ENCODE data around the gene RNF130. TPM values are rescaled to one million over a fixed set of nuclear protein-coding genes. Genes with fewer than 3 reads are reported as not detected.

The RNF130 gene
- total RNA-seq, 1 donor from 2014 or later: 104 TPM

GRCh38 chr5:180095545-180095944 lies 24.0 kb upstream of the RNF130 start:
- peaks cover 11% of the 10 kb centered on the region for H3K27me3 Mint-ChIP-seq (ENCODE audit: unreplicated experiment)
- H3K4me3 Mint-ChIP-seq (ENCODE audit: unreplicated experiment): no peak overlapping the region
- peaks cover 3% of the 10 kb centered on the region for H3K9me3 Mint-ChIP-seq (ENCODE audit: unreplicated experiment)
- no peak overlapping the region for H3K27ac Mint-ChIP-seq (ENCODE audit: unreplicated experiment)
- no peak for DNase-seq
- TF ChIP-seq CTCF (IDR thresholded peaks at IDR 0.05; ENCODE audit: partially characterized antibody, unreplicated experiment): no peak
- peaks cover 10% of the 10 kb centered on the region for H3K4me1 Mint-ChIP-seq (ENCODE audit: low read depth, unreplicated experiment)
- H3K36me3 Mint-ChIP-seq (ENCODE audit: unreplicated experiment): peaks cover 12% of the 10 kb centered on the region

GRCh38 chr5:180093651-180094382 lies 22.3 kb upstream of the RNF130 start:
- no peak for TF ChIP-seq CTCF (IDR thresholded peaks at IDR 0.05; ENCODE audit: partially characterized antibody, unreplicated experiment)
- H3K4me1 Mint-ChIP-seq (ENCODE audit: low read depth, unreplicated experiment): peaks cover 10% of the 10 kb centered on the region
- peaks cover 11% of the 10 kb centered on the region for H3K27me3 Mint-ChIP-seq (ENCODE audit: unreplicated experiment)
- DNase-seq: no peak
- peak overlapping the region; percentile 28 for H3K27ac Mint-ChIP-seq (ENCODE audit: unreplicated experiment)
- peaks cover 6% of the 10 kb centered on the region for H3K9me3 Mint-ChIP-seq (ENCODE audit: unreplicated experiment)
- H3K36me3 Mint-ChIP-seq (ENCODE audit: unreplicated experiment): peaks cover 12% of the 10 kb centered on the region
- H3K4me3 Mint-ChIP-seq (ENCODE audit: unreplicated experiment): peak overlapping the region; percentile 23

- no peak for DNase-seq
- H3K27me3 Mint-ChIP-seq (ENCODE audit: unreplicated experiment): peaks cover 9% of the 10 kb centered on the region
- H3K36me3 Mint-ChIP-seq (ENCODE audit: unreplicated experiment): peaks cover 12% of the 10 kb centered on the region
- no peak for TF ChIP-seq CTCF (IDR thresholded peaks at IDR 0.05; ENCODE audit: partially characterized antibody, unreplicated experiment)
- H3K4me3 Mint-ChIP-seq (ENCODE audit: unreplicated experiment): peak overlapping the region; percentile 25
- H3K27ac Mint-ChIP-seq (ENCODE audit: unreplicated experiment): no peak overlapping the region
- peaks cover 6% of the 10 kb centered on the region for H3K9me3 Mint-ChIP-seq (ENCODE audit: unreplicated experiment)
- H3K4me1 Mint-ChIP-seq (ENCODE audit: low read depth, unreplicated experiment): peaks cover 10% of the 10 kb centered on the region
Observed at GRCh38 chr5:180093241-180093640, 21.7 kb upstream of the RNF130 start.

- Mint-ChIP-seq H3K27ac (ENCODE audit: unreplicated experiment) (peak overlapping the region; percentile 78), H3K36me3 (ENCODE audit: unreplicated experiment) (peaks cover 12% of the 10 kb centered on the region), H3K27me3 (ENCODE audit: unreplicated experiment) (peaks cover 5% of the 10 kb centered on the region), H3K9me3 (ENCODE audit: unreplicated experiment) (peaks cover 6% of the 10 kb centered on the region), H3K4me3 (ENCODE audit: unreplicated experiment) (peak overlapping the region; percentile 58), H3K4me1 (ENCODE audit: low read depth, unreplicated experiment) (peaks cover 10% of the 10 kb centered on the region)
- DNase-seq: no peak
- peak; percentile 37 for TF ChIP-seq CTCF (IDR thresholded peaks at IDR 0.05; ENCODE audit: partially characterized antibody, unreplicated experiment)
Observed at GRCh38 chr5:180090769-180091546, 19.4 kb upstream of the RNF130 start.
